HFFc6 (cell line): ENCODE data around the gene FOXN1. TPM values are rescaled to one million over a fixed set of nuclear protein-coding genes. Genes with fewer than 3 reads are reported as not detected.

Experiments
- DNase-seq: peaks from one replicate; pipeline ENCODE4 v3.0.0-alpha.2; 2018
- H3K27ac Mint-ChIP-seq: 2 replicates; pipeline ENCODE4 v1.8.0; 2020; ENCODE audit warnings: mild to moderate bottlenecking, mixed read lengths
- H3K27me3 Mint-ChIP-seq: 2 replicates; pipeline ENCODE4 v1.8.0; 2021; ENCODE audit warnings: mild to moderate bottlenecking, moderate library complexity, mixed read lengths; ENCODE audit not compliant: insufficient read depth
- H3K36me3 Mint-ChIP-seq: 2 replicates; pipeline ENCODE4 v1.8.0; 2021; ENCODE audit warnings: low read depth, mixed read lengths
- H3K4me1 Mint-ChIP-seq: 2 replicates; pipeline ENCODE4 v1.8.0; 2020; ENCODE audit warnings: low read depth, mixed read lengths
- H3K4me3 Mint-ChIP-seq: 2 replicates; pipeline ENCODE4 v1.8.0; 2020; ENCODE audit warnings: mild to moderate bottlenecking, moderate library complexity, mixed read lengths
- H3K9me3 Mint-ChIP-seq: 2 replicates; pipeline ENCODE4 v1.8.0; 2020; ENCODE audit warnings: mild to moderate bottlenecking, mixed read lengths
- total RNA-seq, 6 experiments: library from RNA; stranded (reverse); fragmentation: NEBNext Ultra II Directional; extraction: Animal tissue kit (Norgen Biotek cat#: 25700); gene quantifications; 2 replicates in 1 of 6; 3 replicates in 5 of 6; pipeline ENCODE4 v1.2.3, GENCODE V29; 2021
- TF ChIP-seq, protein P1 (sequence below): fragments of 200-600 bp; sonication (generic); IDR thresholded peaks from 2 replicates; pipeline ENCODE4 v1.5.0; 2021; ENCODE audit warnings: antibody characterized with exemption, mild to moderate bottlenecking

FOXN1 gene
- total RNA-seq, 6 experiments from 2014 or later = not detected

DNA sequence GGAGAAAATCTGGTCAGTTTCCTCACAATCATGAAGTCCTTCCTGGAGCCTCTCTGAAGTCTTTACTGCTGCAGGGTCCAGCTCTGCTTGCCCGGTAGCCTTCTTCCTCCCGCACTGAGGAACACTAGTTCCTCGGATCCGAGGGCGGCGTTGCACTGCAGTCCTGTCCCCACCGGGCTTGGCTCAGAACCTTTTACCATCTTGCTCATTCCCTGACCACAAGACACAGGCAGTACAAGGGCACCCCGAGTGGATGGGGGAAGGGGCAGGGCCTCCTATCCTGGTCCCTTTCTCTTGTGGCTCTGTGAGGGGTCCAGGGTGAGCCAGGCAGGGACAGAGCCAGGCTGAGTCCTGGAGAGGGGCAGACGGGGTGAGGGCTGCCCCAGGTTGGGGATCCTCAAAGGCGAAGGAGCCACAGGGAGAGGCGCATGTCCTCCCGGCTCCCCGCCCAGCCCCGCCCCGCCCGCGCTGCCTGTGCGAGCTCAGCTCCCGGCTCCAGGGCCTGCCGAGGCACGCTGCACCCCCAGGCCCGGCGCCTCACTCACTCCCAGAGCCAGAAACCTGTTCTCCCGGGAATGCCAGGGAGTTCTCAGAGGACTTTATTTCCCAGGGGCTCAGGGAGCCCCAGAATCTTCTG lies 1.5 kb downstream of the FOXN1 start:
- TF ChIP-seq, protein P1, sequence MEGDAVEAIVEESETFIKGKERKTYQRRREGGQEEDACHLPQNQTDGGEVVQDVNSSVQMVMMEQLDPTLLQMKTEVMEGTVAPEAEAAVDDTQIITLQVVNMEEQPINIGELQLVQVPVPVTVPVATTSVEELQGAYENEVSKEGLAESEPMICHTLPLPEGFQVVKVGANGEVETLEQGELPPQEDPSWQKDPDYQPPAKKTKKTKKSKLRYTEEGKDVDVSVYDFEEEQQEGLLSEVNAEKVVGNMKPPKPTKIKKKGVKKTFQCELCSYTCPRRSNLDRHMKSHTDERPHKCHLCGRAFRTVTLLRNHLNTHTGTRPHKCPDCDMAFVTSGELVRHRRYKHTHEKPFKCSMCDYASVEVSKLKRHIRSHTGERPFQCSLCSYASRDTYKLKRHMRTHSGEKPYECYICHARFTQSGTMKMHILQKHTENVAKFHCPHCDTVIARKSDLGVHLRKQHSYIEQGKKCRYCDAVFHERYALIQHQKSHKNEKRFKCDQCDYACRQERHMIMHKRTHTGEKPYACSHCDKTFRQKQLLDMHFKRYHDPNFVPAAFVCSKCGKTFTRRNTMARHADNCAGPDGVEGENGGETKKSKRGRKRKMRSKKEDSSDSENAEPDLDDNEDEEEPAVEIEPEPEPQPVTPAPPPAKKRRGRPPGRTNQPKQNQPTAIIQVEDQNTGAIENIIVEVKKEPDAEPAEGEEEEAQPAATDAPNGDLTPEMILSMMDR = no peak
- Mint-ChIP-seq H3K4me3 (no peak overlapping the region), H3K27ac (no peak overlapping the region), H3K36me3 (no peaks in the 10 kb centered on the region), H3K4me1 (no peaks in the 10 kb centered on the region), H3K27me3 (peaks cover 45% of the 10 kb centered on the region), H3K9me3 (no peaks in the 10 kb centered on the region)
- no peak for DNase-seq

DNA sequence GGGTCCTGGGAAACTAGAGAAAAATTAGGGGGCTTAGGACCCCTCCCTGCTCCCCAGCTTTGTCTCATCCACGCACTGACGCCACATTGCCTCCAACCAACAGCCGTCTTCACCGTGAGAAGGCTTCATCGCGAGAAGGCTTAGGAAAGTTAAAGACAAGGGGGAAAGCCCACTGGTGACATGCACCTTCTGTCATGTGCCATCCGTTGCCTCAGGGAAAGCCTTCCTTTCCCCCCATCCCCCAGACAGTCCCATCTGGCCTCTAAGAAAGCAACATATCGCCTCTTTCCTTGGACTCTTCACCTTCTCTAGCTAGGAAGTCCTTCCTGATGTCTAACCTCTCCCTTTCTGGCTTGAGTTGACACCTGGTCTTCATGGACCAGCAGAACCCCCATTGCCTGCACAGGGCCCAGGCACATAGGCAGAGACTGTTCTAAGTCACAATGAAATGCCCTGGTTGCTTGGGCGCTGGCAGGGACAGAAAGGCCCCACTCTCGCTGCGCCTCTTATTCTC lies 2.1 kb downstream of the FOXN1 start:
- peaks cover 45% of the 10 kb centered on the region for H3K27me3 Mint-ChIP-seq
- H3K27ac Mint-ChIP-seq = no peak overlapping the region
- TF ChIP-seq, protein P1 = no peak
- no peaks in the 10 kb centered on the region for H3K9me3 Mint-ChIP-seq
- DNase-seq = no peak
- no peak overlapping the region for H3K4me3 Mint-ChIP-seq
- H3K36me3 Mint-ChIP-seq = no peaks in the 10 kb centered on the region
- H3K4me1 Mint-ChIP-seq = no peaks in the 10 kb centered on the region

DNA sequence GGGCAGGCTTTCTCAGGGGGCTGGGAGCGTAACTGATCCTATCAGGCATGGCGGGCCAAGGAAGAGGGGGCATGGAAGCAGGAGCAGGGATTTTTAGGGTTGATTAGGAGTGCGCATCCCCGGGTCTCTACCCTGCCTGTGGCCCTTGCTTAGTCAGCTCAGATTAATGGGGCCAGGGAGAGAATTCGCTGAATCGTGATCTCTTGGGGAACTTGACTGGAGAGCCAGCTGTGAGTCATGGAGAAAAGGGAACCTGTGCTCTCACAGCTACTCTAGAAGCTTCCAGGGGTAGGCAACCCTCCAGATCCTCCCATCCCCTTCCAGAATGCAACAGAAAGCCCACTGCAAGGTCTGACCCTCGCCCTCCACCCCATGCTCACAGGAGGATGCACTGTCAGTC lies 3.6 kb downstream of the FOXN1 start:
- H3K4me3 Mint-ChIP-seq = no peak overlapping the region
- no peaks in the 10 kb centered on the region for H3K4me1 Mint-ChIP-seq
- H3K27me3 Mint-ChIP-seq = peaks cover 52% of the 10 kb centered on the region
- no peaks in the 10 kb centered on the region for H3K9me3 Mint-ChIP-seq
- no peak for DNase-seq
- no peaks in the 10 kb centered on the region for H3K36me3 Mint-ChIP-seq
- no peak overlapping the region for H3K27ac Mint-ChIP-seq
- TF ChIP-seq, protein P1 = no peak

DNA sequence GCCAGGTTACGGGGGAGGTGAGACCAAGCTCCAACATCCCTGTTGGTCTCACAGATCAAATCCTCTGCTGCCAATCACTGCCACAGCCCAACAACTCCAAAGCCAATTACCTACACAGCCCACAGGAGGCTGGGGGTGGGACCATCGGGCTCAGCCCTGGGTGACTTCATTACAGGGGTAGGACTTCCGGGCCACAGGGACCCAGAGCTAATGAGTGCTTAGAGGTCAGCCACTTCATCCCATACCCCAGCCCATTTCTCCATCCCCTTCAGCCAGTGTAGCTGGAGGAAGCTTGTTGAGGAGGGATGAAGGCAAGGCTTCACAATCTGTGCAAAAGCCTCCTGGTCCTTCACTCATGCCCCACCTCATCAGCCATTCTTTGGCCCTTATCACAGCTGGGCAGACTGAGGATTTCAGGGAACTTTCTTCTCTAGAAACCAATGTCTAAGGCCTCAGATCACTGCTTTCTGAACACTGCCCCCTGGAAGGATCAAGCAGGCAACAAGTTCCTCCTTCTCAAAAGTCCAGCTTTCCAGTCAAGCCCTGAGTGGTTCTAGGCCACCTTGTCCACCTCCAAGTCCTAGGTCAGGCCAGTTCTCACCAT lies 5.8 kb downstream of the FOXN1 start:
- H3K9me3 Mint-ChIP-seq = no peaks in the 10 kb centered on the region
- no peak overlapping the region for H3K4me3 Mint-ChIP-seq
- H3K36me3 Mint-ChIP-seq = no peaks in the 10 kb centered on the region
- H3K27ac Mint-ChIP-seq = no peak overlapping the region
- no peaks in the 10 kb centered on the region for H3K4me1 Mint-ChIP-seq
- TF ChIP-seq, protein P1 = 0 out of 2 replicates have a peak, but pooled peaks have one; percentile 13
- H3K27me3 Mint-ChIP-seq = peaks cover 45% of the 10 kb centered on the region
- no peak for DNase-seq

DNA sequence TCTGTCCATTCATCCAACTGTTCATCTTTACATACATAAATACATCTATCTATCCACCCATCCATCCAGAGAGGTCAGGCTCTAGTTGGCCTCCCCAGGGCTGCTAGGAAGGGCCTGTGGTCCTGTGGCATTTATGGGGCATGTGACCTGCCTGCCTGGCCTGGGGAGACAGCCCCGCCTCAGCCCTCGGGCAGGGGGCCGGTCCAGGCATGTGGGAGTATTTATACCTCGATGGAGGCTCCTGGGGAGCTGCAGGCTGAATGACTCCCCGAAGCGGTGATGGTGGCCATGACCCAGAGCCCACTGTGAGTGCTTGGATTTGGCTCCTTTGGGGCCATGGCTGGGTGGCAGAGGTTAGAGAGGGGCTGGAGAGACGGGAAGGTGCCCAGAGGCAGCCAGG lies 7.3 kb downstream of the FOXN1 start:
- Mint-ChIP-seq H3K27me3 (peaks cover 37% of the 10 kb centered on the region), H3K4me1 (no peaks in the 10 kb centered on the region), H3K36me3 (no peaks in the 10 kb centered on the region), H3K27ac (no peak overlapping the region), H3K4me3 (no peak overlapping the region), H3K9me3 (no peaks in the 10 kb centered on the region)
- DNase-seq = no peak
- TF ChIP-seq, protein P1 = no peak
